ENCODE measurements around the gene ZNF318. TPM values are rescaled to one million over a fixed set of nuclear protein-coding genes. Genes with fewer than 3 reads are reported as not detected.

Gene ZNF318
- total RNA-seq, 4 donors from 2014 or later: 11.1 to 17.3 (median 14.6) TPM

DNA sequence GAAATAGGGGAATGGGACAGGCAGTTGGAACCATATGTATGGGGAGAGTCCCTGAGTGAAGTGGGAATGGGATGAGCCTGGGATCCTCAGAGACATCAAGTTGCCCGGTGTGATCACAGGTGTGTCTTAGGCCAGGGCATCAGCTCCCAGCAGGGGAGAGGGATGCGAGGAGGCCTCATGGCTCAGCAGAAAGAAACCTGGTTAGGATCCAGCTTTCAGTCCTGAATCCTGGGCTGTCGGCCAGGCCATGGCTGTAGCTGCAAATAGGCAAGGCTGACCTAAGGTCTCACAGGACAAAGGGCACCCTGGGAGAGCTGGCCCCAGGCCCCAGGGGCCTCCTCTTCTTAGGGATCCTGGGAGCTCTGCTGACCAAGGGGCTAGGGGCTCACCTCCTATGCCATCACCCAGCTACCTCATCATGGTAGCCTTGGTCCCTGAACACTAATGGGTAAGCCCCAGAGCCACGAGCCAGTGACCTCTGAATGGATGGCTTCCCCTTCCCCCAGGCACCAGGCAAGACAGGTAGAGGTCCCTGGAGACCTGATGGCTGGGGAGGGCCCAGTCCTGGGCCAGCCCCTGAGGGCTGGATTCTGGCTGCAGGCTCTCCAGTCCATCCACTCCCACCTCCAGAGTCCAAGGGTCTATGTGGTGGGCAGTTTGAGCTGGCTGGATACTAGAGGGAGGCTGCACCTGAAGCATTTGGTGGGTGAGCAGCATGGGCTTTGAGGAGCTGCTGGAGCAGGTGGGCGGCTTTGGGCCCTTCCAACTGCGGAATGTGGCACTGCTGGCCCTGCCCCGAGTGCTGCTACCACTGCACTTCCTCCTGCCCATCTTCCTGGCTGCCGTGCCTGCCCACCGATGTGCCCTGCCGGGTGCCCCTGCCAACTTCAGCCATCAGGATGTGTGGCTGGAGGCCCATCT lies 71.5 kb downstream of the ZNF318 start, which contains the start of gene SLC22A7:
Gene SLC22A7 (plus strand): TSS at position 617 of the 921 bp plus-strand sequence. CDS start 99 bp downstream, at position 716.
- Histone ChIP-seq H3K36me3 (no peaks in the 10 kb centered on the region), H3K4me3 (no peak within 1 kb of the TSS), H3K4me1 (peaks cover 0 to 5% (median 2%) of the 10 kb centered on the region in 4 donors), H3K9me3 (no peaks in the 10 kb centered on the region), H3K27ac (replicated peaks in 1 of 4) (no peak within 1 kb of the TSS), H3K27me3 (peaks cover 0 to 36% (median 0%) of the 10 kb centered on the region in 4 donors)
- TF ChIP-seq, protein P1, sequence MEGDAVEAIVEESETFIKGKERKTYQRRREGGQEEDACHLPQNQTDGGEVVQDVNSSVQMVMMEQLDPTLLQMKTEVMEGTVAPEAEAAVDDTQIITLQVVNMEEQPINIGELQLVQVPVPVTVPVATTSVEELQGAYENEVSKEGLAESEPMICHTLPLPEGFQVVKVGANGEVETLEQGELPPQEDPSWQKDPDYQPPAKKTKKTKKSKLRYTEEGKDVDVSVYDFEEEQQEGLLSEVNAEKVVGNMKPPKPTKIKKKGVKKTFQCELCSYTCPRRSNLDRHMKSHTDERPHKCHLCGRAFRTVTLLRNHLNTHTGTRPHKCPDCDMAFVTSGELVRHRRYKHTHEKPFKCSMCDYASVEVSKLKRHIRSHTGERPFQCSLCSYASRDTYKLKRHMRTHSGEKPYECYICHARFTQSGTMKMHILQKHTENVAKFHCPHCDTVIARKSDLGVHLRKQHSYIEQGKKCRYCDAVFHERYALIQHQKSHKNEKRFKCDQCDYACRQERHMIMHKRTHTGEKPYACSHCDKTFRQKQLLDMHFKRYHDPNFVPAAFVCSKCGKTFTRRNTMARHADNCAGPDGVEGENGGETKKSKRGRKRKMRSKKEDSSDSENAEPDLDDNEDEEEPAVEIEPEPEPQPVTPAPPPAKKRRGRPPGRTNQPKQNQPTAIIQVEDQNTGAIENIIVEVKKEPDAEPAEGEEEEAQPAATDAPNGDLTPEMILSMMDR (IDR thresholded peaks at IDR 0.05): no peak
- TF ChIP-seq EP300 (IDR thresholded peaks at IDR 0.05) (no peak), POLR2AphosphoS5 (IDR thresholded peaks at IDR 0.05) (no peak), POLR2A (IDR thresholded peaks at IDR 0.05; ENCODE audit: low read depth) (no peak)
- WGBS: 77% methylated on average over 7 of the region's 10 CpGs
- DNase-seq (ENCODE audit: extremely low spot score): no peak
- intact Hi-C loops (cut with DNase I): no loop called here

DNA sequence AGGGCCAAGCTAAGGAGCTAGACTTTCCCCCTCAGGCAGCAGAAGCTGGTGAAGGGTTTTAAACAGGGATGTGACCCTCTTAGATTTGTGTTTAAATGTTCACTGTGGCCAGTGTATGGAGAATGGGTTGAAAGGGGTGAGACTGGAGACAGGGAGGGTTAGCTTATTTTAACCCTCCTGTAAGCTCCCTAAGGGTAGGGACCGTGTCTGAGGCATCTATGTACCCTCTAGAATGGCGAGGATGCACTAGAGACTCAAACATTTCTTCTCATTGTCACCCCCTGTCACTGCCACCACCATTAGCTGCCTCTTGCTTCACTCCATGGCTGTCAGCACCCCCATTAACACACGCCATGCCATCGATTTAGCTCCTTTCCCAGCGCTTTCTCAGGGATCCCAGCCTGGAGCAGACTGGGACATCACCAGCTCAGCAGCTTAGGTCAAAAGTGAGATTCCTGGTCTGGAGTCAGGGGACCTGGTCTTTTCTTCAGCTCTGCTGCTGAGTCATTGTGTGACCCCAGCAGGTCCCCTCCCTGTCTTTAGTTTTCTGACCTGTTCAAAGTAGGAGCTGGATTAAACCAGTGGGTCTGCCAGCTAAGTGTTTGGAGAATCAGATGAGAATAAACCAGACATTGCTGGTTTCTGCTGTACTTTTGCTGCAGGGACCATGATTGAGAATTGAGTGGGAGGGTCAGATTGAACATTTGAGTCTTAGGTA lies 72.5 kb downstream of the ZNF318 start:
- WGBS: 92% methylated on average over 5 of the region's 5 CpGs
- DNase-seq (ENCODE audit: extremely low spot score): no peak
- peaks cover 0 to 5% (median 2%) of the 10 kb centered on the region in 4 donors for H3K4me1 ChIP-seq

DNA sequence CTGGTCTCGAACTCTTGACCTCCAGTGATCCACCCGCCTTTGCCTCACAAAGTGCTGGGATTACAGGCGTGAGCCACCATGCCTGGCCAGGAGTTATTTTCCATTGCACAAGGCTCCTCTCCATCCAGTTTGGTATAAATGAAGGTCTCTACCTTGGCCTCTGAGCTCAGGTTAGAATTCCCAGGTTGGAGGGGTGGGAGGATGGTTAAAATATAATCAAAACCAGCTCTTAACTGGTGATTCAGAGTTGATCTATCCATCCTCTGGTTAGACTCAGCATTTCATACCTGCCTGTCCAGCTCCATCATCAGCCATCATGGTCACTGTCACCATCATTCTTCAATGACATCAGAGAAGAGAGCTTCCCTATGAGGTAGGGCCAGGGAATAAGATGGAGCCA lies 74.0 kb downstream of the ZNF318 start:
- no peaks in the 10 kb centered on the region for H3K36me3 ChIP-seq
- no peak for TF ChIP-seq POLR2AphosphoS5 (IDR thresholded peaks at IDR 0.05)
- TF ChIP-seq, protein P1 (IDR thresholded peaks at IDR 0.05): no peak
- DNase-seq (ENCODE audit: extremely low spot score): no peak
- intact Hi-C loops (cut with DNase I): no loop called here
- no peak overlapping the region for H3K4me3 ChIP-seq
- H3K27me3 ChIP-seq: peaks cover 0 to 24% (median 0%) of the 10 kb centered on the region in 4 donors
- H3K9me3 ChIP-seq: no peaks in the 10 kb centered on the region
- H3K27ac ChIP-seq (replicated peaks in 1 of 4): no peak overlapping the region
- peaks cover 0 to 5% (median 2%) of the 10 kb centered on the region in 4 donors for H3K4me1 ChIP-seq
- WGBS: 93% methylated on average over 3 of the region's 3 CpGs

More for the DNA sequence above, 72.5 kb downstream of the ZNF318 start:
- Histone ChIP-seq H3K27me3 (peaks cover 0 to 31% (median 0%) of the 10 kb centered on the region in 4 donors), H3K36me3 (no peaks in the 10 kb centered on the region), H3K4me3 (no peak overlapping the region), H3K9me3 (no peaks in the 10 kb centered on the region), H3K27ac (replicated peaks in 1 of 4) (no peak overlapping the region)
- intact Hi-C loops (cut with DNase I): no loop called here
- no peak for TF ChIP-seq EP300 (IDR thresholded peaks at IDR 0.05)
- no peak for TF ChIP-seq POLR2A (IDR thresholded peaks at IDR 0.05; ENCODE audit: low read depth)
- no peak for TF ChIP-seq POLR2AphosphoS5 (IDR thresholded peaks at IDR 0.05)
- TF ChIP-seq, protein P1 (IDR thresholded peaks at IDR 0.05): no peak

DNA sequence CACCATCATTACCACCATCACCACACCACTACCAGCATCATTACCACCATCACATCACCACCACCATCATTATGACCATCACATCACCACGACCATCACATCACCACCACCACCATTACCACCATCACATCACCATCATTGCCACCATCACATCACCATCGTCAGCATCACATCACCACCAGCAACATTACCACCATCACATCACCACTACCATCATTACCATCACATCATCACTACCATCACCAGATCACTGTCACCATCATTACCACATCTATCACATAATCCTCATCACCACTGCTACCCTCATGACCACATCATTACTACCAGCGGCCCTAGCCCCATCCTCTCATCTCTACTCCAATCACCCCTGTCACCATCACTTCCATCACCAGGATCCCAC lies 74.9 kb downstream of the ZNF318 start:
- no peaks in the 10 kb centered on the region for H3K36me3 ChIP-seq
- intact Hi-C loops (cut with DNase I): no loop called here
- 91% methylated on average over 3 of the region's 3 CpGs for WGBS
- no peaks in the 10 kb centered on the region for H3K9me3 ChIP-seq
- H3K27me3 ChIP-seq: peaks cover 0 to 21% (median 0%) of the 10 kb centered on the region in 4 donors
- peaks cover 0 to 5% (median 2%) of the 10 kb centered on the region in 4 donors for H3K4me1 ChIP-seq
- TF ChIP-seq EP300 (IDR thresholded peaks at IDR 0.05) (no peak), POLR2A (IDR thresholded peaks at IDR 0.05; ENCODE audit: low read depth) (no peak), POLR2AphosphoS5 (IDR thresholded peaks at IDR 0.05) (no peak)
- TF ChIP-seq, protein P1 (IDR thresholded peaks at IDR 0.05): no peak
- H3K27ac ChIP-seq (replicated peaks in 1 of 4): no peak overlapping the region
- H3K4me3 ChIP-seq: no peak overlapping the region
- no peak for DNase-seq (ENCODE audit: extremely low spot score)

Measured in esophagus muscularis mucosa (tissue), 4 donors.